ENCODE results near the gene FYCO1.
"Not testable (repeated sequence)": the region's sequence is repeated elsewhere in the genome, so short reads cannot be mapped to it uniquely, and the experiment has no call there.

FYCO1 gene

DNA sequence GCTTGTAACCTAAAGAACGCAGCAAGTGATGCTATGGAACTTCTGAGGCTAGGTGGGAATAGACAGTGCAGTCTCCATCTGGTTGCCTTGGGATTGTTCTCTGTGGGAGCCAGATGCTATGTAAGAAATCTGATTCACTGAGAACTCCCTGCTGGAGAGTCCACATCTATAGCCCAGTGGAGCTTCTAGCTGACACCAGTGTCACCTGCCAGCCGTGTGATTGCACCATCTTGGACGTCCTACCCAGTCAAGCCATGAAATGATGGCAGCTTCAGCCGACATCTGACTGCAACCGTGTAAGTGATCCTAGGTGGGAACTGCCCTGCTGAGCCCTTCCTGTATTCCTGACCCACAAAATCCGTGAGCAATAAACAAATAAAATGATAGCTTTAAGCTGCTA is 12.4 kb upstream of the FYCO1 start:
- DNase-seq: no peak

DNA sequence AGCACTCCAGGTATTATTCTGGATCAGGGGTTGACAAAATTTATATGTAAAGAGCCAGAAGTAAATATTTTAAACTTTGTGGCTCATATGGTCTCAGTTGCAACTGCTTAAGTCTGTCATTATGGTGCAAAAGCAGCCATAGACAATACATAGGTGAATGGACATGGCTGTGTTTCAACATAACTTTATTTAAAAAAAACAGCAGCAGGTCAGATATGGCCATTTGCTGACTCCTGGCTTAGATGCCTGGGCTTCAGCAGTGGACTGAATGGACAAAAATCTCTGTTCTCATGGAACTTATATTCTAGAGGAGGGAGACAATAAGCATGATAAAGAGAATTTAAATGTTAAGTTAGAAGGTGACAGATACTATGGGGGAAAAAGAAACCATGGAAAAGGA is 11.7 kb upstream of the FYCO1 start:
- no peak for DNase-seq

GRCh38 chr3:46006238-46007032 is 10.8 kb upstream of the FYCO1 start:
- no peak for DNase-seq

GRCh38 chr3:46003706-46004105 is 8.1 kb upstream of the FYCO1 start:
- not testable (repeated sequence) for DNase-seq

DNA sequence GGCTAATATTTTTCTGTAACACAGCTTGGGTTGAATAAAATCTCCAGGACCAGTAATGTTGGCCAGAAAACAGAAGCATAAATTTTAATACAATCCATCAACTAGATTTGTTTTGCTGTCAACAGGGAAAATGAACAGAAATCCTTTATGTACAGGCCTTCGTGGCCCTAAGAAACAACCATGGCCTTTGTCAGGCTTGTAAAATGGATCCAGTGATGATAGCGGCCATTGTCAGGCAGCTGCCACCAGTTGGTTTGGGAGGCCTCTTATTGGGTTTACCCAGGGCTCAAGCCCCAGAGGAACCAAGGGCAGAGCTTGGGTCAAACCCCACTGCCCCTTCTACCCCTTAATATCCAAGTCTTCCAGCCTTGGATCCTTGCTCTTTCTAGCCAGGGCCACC is 5.6 kb upstream of the FYCO1 start:
- DNase-seq: no peak

- DNase-seq: no peak
Observed at GRCh38 chr3:45997942-45998341, 2.3 kb upstream of the FYCO1 start.

DNA sequence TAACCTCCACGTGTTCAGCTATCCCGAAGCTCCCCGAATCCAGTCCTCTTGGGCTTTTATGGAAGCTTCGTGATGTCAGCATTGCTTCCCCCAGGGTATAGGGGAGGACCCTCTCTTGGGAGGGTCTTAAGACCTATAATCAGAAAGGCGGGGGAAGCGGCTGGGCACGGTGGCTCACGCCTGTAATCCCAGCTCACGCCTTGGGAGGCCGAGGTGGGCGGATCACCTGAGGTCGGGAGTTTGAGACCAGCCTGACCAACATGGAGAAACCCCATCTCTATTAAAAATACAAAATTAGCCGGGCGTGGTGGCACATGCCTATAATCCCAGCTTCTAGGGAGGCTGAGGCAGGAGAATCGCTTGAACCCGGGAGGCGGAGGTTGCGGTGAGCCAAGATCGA is 1.9 kb upstream of the FYCO1 start:
- not testable (repeated sequence) for DNase-seq

- peak; percentile 81 for DNase-seq
Observed at GRCh38 chr3:45994419-45995235, 997 bp downstream of the FYCO1 start.

DNA sequence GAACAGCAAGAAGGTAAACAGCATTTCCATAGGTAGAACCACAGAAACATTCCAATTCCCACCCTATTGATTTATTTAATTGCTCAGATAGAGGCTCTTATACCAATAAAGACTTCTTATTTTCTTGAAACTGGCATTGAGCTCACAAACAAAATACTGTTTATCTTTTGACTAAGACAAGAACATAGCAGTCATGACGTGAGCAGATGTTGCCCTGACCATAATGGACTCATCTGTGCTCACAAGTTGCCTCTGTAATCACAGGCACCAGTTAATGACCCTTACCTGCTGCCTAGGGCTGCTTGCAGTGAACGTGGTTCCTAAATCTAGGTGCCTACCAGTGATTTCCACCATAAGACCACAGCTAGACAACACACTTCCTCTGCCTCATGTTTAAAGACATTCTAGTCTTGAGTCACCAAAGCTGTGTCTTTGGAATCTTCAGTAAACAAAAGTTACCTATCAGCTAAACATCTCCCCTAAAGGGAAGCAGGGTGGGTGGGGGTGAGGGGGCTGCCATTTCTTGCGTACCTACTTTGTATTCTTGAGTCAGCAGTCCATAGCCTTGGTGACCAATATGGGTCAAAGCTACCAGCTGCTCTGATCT is 2.1 kb downstream of the FYCO1 start:
- no peak for DNase-seq

GRCh38 chr3:45992821-45993221 is 2.8 kb downstream of the FYCO1 start:
- DNase-seq: no peak

DNA sequence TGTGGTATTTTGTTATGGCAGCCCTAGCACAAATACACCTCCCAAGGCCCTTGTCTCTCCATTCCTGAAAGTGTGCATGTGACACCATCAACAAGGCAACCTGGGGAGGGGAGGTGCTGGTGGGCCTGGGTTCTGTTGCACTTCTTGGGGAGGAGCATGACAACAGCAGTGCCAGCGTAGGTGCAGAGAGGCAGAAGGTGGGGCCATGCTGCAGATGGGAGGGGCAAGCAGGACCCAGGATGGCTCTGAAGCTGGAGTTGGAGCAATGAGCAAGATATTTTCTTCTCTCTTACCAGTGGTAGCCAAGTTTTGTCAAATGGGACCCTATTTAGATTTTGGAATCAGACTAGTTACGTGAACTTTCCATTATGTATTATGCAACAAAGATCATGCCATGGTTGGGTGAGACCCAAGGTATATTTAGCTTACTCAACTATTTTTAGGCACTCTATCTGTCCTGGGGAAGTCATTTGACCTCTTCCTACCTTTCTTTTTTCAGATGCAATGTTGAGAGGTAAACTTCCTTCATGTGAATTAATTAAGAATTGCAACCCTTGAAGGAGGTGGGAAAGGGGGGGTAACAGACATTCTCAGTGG is 3.4 kb downstream of the FYCO1 start:
- no peak for DNase-seq

DNA sequence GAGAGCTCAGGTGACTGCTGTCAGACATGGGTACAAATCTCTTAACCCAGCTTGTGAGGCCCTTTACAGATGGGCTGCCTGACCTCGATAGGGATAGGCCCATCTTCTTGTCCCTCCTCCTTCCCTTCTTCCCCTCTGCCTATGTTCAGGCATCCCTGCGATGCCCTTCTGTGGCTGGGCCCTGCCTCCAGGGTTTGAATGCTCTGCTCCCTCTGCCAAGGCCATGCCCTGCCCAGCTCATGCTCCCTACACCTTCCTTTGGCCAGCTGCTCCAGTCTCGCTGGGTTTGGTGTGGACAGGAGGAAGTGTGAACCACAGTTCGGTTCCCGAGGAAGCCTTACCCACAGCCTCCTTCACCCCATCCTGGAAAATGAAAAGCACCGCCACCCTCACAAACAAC is 4.3 kb downstream of the FYCO1 start:
- no peak for DNase-seq

DNA sequence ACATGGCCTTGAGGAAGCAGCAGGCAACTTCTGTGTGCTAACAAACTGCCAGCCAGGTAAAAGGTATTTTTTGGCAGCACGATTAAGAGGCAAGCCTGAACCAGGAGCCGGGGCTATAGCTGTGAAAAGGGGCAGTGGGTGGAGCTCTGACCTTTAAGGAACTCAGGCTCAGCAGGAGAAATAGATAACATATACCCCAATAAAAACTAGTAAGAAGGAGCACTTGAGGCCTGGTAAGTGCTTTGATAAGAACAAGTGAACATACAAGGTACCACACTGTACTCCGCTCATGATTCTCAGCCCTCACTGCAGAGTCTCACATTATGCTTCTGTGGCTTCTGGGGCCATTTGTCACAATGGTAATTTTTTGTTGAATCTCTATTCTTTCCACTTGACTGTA is 5.4 kb downstream of the FYCO1 start:
- DNase-seq: no peak

GRCh38 chr3:45988804-45989203 is 6.8 kb downstream of the FYCO1 start:
- no peak for DNase-seq

- DNase-seq: no peak
Observed at GRCh38 chr3:45988362-45988761, 7.3 kb downstream of the FYCO1 start.

DNA sequence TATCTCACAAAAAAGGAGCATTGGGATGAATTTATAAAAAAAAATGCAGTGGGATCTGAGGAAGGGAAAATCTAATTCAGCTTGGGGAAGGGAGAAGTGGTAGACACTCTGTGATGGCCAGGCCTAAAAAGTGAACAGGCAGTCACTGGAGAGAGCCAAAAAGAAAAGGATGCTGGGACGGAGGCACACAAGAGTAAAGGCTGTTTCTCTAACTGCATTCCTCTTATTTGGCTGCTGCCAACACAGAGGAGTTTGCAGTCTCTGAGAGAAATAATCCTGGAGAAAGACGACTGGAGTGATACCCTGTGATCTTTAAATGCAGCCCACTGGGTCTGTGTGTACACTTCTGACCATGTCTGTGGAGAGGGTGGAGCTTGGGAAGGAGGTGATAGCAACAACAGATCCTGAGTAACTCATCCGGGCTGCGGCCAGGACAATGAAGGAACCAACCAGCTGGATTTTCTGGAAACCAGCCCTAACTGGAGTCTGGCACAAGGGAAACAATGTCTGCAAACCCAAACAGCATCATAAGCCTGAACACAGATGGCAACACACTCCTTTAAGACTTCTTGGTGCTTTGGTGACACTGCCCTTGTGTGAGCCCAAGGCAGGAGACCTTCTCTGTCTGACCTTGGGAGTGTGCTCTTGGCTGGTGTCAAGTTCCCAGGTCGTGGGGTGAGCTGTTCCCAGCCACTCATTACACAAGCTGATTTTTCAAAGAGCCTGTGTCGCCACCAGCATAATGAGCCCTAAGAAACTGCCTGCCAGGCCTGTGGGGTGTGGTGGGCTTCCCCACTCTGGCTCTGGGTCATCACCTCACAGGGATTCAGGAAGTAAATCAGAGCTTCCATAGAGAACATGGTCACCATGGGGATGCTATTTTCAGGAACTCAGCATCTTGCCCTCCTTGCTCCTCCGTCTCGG is 8.0 kb downstream of the FYCO1 start:
- DNase-seq: no peak

DNA sequence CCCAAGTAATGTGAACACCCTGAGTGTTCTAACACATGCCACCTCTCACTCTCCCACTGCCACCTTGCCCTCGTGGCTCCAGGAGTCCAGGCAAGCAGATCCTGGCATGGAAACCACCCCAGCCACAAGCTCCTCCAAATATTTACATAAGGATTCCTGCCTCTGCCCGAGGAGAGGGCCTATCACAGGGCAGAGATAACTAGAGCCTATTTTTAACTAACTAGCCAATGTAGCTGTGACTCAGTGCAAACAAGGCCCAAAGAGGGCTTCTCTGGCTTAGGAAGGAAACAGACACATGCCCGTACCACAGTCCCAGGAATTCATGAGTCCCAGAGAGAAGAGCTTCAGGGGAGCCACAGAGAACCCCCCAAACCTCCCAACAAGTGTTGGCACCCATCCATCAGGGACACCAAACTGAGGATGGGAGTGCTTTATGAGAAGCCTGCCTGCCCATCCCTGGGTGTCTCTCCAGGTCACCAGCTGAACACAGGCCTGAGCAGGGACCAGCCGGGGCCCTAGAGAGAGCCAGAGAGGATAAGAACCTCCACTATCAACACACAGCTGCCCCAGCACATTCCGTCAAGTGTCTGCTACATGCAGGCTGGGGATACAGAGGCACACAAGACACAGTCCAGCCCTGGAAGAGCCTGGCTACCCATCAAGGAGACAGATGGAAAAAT is 9.2 kb downstream of the FYCO1 start:
- no peak for DNase-seq

DNA sequence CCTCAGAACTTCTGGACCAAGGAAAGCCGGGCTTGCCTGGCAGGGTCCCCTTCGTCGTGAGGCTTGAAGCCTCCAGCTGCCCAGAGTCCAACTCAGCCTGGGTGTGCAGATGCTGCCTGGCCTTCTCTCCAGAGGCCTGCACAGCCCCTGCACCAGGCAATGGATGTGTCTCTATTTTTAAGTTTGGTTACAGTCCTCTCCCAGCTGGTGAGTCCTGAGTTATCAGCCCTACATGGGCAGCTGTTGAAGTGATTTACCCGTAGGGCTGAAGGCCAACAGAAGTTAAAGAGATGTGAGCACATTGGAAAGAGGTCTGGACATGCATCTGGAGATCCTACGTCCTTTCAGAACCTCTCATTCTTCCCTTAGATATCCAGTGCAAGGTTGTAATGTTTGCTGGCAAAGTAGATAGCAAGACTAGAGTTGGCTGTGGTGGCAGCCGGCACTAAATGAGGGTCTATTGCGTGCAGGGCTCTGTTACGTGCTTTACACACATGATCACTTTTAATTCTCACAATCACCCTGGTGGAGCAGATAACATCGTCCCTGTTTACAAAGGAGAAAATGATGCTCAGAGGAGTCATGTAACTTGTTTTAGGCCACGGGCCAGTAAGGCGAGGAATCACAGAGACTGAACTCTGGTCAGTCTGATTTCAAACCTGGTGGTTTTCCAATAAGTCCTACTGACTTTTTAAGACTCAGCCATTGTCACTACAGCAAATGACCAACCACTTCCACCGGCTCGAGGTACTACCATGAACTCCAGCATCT is 9.9 kb downstream of the FYCO1 start:
- DNase-seq: no peak

DNA sequence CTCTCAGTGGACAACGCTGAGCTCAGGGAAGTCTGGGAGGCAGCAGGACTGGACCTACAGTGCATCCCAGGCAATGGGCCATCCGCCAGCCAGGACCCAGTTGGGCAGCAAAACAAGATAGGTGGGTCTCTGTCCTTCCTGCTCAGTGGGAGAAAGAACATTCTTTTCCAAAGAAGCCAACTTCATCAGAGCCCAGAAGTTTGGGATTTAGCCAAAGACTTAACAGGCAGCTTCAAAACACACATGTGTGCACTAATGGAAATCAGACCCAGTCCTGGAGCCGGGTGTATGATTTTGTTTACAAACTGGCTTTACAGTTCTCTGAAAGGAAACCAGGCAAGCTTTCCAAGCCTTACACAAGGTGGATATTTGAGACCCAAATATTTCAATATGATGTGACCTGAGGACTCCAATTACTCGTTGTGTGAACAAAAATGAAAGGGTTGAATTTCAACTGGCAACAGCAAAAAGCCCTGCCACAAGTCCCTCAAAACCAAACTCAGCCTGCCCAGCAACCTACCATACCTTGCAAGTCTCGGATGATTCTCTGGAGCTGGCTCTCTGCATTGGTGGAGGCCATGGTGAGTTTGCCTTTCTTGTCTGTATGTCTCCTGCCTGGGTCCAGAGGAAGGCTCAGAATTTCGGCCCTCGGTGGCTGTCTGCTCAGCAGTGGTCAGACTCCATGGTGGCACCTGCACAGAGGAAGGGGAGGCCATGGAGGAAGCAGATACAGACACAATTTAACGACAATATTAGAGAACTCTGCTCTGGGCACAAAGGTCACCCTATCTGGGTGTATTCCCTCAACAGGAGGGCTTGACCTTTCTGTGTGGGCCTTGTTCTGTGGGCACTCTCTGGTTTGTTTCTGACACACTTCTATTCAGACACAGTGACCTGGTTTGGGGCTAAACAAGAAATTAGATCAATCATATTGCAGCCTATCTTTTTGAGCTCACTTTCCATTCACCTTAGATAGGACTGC is 11.0 kb downstream of the FYCO1 start:
- DNase-seq: no peak

- DNase-seq: no peak
Observed at GRCh38 chr3:45983770-45984169, 11.9 kb downstream of the FYCO1 start.

Measured in activated CD8-positive, alpha-beta memory T cell treated with anti-CD3 and anti-CD28 coated beads for 24 hours (primary cell).